Activated T-cell treated with anti-CD3 and anti-CD28 coated beads, Interleukin-2, amount 50 U/mL, for 24 hours (primary cell): Measurements from ENCODE around the gene SLC26A11.
"Not testable (repeated sequence)": the region's sequence is repeated elsewhere in the genome, so short reads cannot be mapped to it uniquely, and the experiment has no call there.

ENCODE experiments used
- DNase-seq: peaks from one replicate; pipeline ENCODE4 v3.0.0-alpha.2; 2020
- H3K27ac Mint-ChIP-seq: 2 replicates; pipeline ENCODE4 v1.8.0; 2020; ENCODE audit warnings: mild to moderate bottlenecking, mixed read lengths
- H3K27me3 Mint-ChIP-seq: 2 replicates; pipeline ENCODE4 v1.8.0; 2020; ENCODE audit warnings: mixed read lengths
- H3K36me3 Mint-ChIP-seq: 2 replicates; pipeline ENCODE4 v1.8.0; 2020; ENCODE audit warnings: low read depth, mixed read lengths
- H3K4me1 Mint-ChIP-seq: 2 replicates; pipeline ENCODE4 v1.8.0; 2020; ENCODE audit warnings: low read depth, mixed read lengths
- H3K4me3 Mint-ChIP-seq: 2 replicates; pipeline ENCODE4 v1.8.0; 2020; ENCODE audit warnings: mild to moderate bottlenecking, moderate library complexity, mixed read lengths
- H3K9me3 Mint-ChIP-seq: 2 replicates; pipeline ENCODE4 v1.8.0; 2020; ENCODE audit warnings: mixed read lengths

The SLC26A11 gene

GRCh38 chr17:80294653-80295052 lies 74.4 kb downstream of the SLC26A11 start:
- H3K4me1 Mint-ChIP-seq, result peaks cover 21% of the 10 kb centered on the region
- H3K9me3 Mint-ChIP-seq, result no peaks in the 10 kb centered on the region
- H3K27ac Mint-ChIP-seq, result peak overlapping the region; percentile 83
- DNase-seq, result no peak
- no peak overlapping the region for H3K4me3 Mint-ChIP-seq
- H3K36me3 Mint-ChIP-seq, result peaks cover 98% of the 10 kb centered on the region
- no peaks in the 10 kb centered on the region for H3K27me3 Mint-ChIP-seq

GRCh38 chr17:80295146-80295545 lies 74.9 kb downstream of the SLC26A11 start:
- no peak overlapping the region for H3K4me3 Mint-ChIP-seq
- peaks cover 98% of the 10 kb centered on the region for H3K36me3 Mint-ChIP-seq
- H3K4me1 Mint-ChIP-seq, result peaks cover 23% of the 10 kb centered on the region
- H3K9me3 Mint-ChIP-seq, result no peaks in the 10 kb centered on the region
- no peak for DNase-seq
- H3K27ac Mint-ChIP-seq, result peak overlapping the region; percentile 73
- H3K27me3 Mint-ChIP-seq, result no peaks in the 10 kb centered on the region

DNA sequence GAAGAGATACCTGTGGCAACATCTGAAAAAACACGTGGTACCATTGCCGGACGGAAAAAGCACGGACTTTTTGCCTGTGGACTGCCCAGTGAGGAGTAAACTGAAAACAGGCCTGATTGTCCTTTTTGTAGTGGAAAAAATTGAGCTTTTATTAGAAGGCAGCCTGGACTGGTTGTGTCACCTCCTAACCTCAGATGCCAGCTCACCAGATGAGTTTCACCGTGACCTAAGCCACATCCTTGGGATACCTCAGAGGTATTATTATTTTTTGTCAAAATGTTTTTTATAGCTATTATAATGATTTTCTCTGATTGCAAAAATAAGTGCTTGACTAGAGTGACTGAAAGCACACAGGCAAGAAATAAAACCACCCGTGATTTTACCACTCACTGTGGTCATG lies 75.3 kb downstream of the SLC26A11 start:
- Mint-ChIP-seq H3K4me3 (no peak overlapping the region), H3K36me3 (peaks cover 98% of the 10 kb centered on the region), H3K27me3 (no peaks in the 10 kb centered on the region), H3K27ac (peak overlapping the region; percentile 73), H3K9me3 (no peaks in the 10 kb centered on the region), H3K4me1 (peaks cover 24% of the 10 kb centered on the region)
- DNase-seq, result no peak

DNA sequence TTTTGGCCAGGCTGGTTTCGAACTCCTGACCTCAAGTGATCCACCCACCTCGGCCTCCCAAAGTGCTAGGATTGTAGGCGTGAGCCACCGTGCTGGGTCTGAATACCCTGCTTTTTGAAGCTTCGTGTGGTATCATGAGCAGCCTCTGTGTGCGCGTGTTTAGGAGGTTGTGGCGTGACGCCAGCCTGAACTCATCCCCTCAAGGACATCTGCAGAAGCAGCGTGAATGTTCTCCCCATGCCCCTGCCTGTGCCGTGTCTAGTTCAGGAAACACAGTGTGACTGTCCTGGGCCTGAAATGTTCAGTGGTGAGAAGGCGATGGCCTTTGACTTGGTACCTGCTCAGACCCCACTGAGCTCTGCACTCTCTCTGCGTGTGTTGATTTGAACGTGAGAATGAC lies 76.0 kb downstream of the SLC26A11 start:
- H3K36me3 Mint-ChIP-seq, result peaks cover 98% of the 10 kb centered on the region
- H3K4me1 Mint-ChIP-seq, result peaks cover 23% of the 10 kb centered on the region
- no peak overlapping the region for H3K4me3 Mint-ChIP-seq
- no peak for DNase-seq
- H3K27ac Mint-ChIP-seq, result peak overlapping the region; percentile 59
- no peaks in the 10 kb centered on the region for H3K9me3 Mint-ChIP-seq
- H3K27me3 Mint-ChIP-seq, result no peaks in the 10 kb centered on the region

DNA sequence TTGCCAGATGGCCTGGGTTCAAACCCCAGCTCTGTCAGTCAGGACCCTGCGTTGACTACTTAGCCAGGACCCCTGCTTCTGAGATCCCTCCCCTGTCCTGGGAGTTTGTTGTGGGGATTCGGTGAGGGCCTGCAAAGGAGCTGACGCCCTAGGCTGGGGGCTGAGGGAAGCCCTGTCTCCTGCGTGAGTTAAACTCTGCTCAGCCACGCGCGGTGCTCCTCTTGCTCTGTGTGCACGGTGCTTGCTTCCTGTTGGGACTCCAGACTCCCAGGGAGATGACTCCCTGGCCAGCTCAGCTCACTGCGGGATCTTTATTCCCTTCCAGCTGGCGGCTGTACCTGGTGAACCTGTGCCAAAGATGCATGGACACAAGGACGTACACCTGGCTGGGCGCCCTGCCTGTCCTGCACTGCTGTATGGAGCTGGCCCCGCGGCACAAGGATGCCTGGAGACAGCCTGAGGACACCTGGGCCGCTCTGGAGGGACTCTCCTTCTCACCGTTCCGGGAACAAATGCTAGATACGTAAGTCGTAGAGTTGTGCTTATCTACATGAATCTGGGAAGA lies 77.9 kb downstream of the SLC26A11 start:
- Mint-ChIP-seq H3K27ac (peak overlapping the region; percentile 57), H3K9me3 (no peaks in the 10 kb centered on the region), H3K4me3 (no peak overlapping the region), H3K36me3 (peaks cover 99% of the 10 kb centered on the region), H3K27me3 (no peaks in the 10 kb centered on the region), H3K4me1 (peaks cover 17% of the 10 kb centered on the region)
- no peak for DNase-seq

GRCh38 chr17:80299350-80300100 lies 79.3 kb downstream of the SLC26A11 start:
- H3K27ac Mint-ChIP-seq, result peak overlapping the region; percentile 77
- H3K4me3 Mint-ChIP-seq, H3K27me3 Mint-ChIP-seq, H3K9me3 Mint-ChIP-seq, DNase-seq: not testable (repeated sequence)
- peaks cover 99% of the 10 kb centered on the region for H3K36me3 Mint-ChIP-seq
- peaks cover 10% of the 10 kb centered on the region for H3K4me1 Mint-ChIP-seq

GRCh38 chr17:80300756-80301155 lies 80.5 kb downstream of the SLC26A11 start:
- H3K4me1 Mint-ChIP-seq, H3K27me3 Mint-ChIP-seq, H3K9me3 Mint-ChIP-seq, DNase-seq, H3K4me3 Mint-ChIP-seq: not testable (repeated sequence)
- Mint-ChIP-seq H3K36me3 (peaks cover 99% of the 10 kb centered on the region), H3K27ac (peak overlapping the region; percentile 77)
